Activated naive CD4-positive, alpha-beta T cell treated with anti-CD3 and anti-CD28 coated beads, Interleukin-2, amount 50 U/mL, for 16 hours (primary cell): ENCODE data around the gene PPM1M.
"Not testable (repeated sequence)": the region's sequence is repeated elsewhere in the genome, so short reads cannot be mapped to it uniquely, and the experiment has no call there.

ENCODE experiments used
- DNase-seq: peaks from one replicate; pipeline ENCODE4 v3.0.0-alpha.2; 2020

Gene PPM1M

DNA sequence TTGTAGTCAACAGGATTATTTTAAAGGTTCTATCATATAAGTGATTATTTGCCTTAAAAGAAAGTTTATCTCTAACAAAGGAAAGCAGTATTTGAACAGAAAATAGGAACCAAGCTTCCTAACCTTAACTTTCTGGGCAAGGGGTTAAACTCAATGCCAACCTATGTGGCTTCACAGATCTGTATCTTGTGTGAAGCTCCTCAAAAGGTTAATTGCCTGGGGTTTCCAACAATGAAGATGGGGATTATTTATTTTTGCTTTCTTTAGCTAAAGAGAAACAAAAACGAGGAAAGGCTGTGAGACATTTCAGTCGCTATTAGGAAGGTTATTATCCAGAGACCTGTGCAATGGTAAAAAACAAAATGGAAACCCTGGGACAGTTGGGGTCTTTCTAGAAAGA, 34.0 kb downstream of the PPM1M start:
- no peak for DNase-seq

DNA sequence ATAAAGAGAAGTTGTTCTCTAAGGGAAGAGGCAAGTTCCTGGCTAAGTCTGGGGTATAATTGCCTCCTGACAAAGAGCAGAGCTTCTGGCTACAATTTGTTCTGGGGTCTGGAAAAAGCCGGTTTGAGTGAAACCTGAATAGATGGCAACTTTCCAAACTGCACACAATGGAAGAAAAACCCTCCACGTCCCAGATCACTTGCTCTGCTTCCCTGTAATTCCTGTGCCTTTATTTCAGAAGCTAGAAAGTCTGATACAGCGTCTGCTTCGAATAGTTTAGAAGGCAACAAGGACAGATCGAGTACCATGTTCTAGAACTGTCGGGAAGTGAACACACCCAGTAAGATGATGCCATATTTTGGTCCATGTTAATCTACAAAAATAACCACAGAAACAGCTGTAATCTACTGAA, 34.5 kb downstream of the PPM1M start:
- DNase-seq, result no peak

DNA sequence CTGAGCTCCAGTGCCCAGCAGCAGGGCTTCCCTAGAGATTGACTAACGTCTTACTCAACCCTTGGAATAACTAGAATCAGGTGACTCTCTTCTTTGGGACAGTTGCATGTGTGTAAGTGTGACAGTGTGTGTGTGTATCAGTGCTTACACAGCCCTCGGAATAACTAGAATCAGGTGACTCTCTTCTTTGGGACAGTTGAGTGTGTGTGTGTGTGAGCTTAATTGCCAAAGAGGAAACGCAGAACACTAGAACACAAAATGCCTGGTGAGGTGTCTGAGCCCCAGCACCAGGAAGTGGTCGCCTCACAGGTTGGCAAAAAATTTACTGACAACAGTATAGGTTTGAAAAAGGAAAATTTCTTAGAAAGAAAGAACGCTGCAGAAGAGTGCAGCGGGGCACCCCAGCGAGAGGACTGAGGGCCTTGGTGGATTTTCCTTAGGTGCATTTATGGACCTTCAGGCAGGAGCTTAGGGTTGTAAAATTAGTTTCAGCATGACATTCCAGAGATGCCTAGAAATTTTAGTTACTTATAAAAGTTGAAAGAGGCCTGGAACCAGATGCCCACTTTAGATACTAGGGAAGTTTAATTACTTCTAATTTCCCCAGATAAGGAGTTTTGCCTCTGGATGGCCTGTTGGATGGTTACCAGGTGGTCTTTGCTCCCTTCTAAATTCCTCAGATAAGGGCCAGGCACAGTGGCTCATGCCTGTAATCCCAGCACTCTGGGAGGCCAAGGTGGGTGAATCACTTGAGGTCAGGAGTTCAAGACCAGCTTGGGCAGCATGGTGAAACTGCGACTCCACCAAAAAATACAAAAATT, 36.6 kb downstream of the PPM1M start:
- DNase-seq, result no peak

DNA sequence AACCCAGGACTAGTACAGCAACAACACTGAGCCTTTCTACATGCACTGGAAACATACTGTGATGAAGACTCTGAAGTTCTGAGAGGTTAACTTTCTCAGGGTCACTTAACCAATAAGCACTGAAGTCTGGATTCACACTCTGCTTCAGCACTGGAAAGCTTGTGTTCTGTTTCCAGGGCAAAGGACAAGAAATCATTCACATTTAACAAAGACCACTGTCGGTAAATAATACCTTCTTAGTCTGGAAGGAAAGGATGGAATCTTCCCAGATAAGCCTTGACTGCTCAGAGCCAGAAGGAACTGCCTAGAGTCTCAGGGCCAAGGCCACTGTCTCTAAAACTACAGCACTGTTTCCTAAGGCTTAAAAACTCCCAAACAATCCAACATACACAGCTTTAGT, 37.7 kb downstream of the PPM1M start:
- no peak for DNase-seq

DNA sequence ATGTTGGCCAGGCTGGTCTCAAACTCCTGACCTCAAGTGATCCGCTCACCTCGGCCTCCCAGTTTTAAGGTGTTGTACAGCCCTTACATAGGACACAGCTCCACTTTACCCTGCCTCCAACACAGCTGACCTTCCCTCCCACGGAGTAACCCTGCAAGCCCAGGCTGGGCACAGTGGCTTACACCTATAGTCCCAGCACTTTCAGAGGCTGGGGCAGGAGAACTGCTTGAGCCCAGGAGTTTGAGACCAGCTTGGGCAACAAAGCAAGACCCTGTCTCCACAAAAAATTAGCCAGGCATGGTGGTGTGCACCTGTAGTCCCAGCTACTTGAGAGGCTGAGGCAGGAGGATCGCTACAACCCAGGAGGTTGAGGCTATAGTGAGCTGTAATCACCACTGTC, 38.5 kb downstream of the PPM1M start:
- DNase-seq, result not testable (repeated sequence)

DNA sequence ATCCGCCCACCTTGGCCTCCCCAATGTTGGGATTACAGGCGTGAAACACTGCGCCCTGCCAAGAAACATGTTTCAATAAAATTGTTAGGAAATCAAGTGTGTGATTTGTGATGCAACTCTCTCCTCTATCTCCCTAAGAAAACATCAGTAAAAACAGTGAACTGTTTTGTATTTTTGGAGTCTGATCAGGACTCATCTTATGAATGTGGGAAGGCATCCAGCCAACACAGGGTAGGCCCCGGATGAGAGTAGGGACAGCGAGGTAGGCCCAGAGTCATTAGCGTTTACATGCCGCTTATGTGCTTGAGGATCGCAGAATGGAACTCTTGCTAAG, 41.2 kb downstream of the PPM1M start:
- DNase-seq, result no peak

DNA sequence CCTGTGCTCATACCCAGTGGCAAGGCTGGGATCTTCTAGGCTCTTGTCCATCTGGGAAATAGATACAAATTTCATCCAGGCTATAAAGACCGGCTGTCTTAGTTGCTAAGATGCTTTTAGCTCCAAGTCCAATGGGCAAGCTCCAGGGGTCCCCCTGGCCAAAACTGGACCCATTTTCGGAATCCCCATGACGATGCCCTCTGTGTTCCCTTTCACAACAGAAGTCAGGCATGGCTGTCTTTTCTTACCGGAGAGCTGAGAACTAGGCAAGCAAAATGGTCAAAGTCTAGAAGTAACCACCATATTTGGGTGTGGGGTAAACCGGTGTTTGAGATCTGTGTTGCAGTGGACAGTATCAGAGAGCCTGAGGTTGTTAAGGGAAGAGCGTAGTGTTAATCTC, 43.1 kb downstream of the PPM1M start:
- DNase-seq, result no peak

DNA sequence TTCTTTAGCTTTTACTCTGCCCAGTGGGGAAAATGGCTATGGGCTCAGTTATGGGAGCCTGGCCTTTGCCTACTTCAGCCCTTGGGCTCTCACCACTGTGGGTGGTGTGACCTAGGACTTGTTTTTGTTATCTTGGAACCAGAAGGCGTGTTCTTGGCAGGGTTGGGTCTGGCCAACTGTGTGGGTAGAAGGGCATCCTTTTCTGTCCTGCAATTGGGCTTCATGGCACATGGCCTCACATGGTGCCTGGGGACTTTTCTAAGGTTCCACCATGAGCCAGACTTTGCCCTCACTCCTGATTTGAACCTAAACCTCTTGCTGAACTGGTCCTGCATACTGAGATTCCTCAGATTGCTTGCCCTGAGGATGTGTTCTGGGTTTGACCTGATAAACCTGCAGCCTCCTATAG, 43.8 kb downstream of the PPM1M start:
- no peak for DNase-seq

DNA sequence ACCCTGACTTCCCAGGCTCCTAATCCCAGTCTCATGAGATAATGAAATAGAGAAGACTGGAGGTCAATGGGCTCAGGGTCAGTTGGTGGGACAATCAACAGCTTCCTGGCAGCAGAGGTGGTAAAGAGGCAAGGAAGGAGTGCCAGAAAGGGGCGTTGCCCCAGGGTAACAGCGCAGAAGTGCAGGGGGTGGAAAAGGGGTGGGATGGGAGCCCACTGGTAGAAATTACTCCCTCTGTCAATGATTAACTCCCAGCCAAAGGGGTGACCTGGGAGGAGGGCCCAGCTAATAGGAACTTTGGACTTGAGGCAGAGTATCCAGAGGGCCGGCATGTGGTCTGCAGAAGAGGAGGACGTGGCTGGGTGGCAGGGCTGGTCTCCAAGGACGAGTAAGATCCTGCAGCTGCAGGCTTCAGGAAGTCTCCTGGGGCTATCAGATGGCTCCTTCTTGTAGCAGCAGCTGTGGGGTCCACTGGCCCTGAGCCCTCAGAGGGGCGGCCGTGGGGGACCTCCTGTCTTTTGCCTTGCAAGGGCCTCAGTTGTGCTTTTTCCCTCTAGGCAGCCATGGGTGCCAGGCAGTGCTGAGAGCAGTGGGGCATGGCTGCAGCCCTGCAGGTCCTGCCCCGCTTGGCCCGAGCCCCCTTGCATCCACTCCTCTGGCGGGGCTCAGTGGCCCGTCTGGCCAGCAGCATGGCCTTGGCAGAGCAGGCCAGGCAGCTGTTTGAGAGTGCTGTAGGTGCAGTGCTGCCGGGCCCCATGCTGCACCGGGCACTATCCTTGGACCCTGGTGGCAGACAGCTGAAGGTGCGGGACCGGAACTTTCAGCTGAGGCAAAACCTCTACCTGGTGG, 44.4 kb downstream of the PPM1M start:
- no peak for DNase-seq

DNA sequence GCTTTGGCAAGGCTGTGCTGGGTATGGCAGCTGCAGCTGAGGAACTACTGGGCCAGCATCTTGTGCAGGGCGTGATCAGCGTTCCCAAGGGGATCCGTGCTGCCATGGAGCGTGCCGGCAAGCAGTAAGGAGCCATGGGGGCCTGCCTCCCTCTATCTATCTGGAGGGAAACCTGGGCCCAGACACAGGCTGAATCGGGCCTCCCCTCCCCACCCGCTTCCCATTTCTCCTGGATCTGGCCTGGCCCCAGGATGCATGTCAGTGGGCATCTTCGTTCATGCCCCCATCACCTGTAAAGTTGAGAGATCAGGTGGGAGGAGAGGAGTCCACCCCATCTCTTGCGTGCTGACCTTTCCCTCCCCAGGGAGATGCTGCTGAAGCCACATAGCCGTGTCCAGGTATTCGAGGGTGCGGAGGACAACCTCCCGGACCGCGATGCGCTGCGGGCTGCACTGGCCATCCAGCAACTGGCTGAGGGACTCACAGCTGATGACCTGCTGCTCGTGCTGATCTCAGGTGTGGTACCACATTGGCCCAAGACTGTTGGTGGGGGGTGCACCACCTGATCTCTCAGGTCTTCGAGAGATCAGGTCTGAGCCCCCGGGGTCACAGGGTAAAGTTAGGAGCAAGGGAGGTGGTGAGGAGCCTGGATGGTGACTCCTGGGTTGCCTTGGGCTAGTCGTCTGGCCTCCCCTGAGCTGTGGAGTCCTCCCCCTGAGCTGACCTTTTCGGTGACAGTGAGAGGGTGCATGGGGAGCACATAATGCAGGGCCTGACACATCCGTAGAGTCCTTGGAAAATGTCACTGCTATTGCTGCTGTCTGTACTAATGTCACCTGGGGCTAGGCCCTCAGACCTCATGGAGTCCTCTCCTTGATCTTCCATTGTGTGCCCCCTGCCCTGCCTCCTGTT, 45.3 kb downstream of the PPM1M start:
- no peak for DNase-seq

DNA sequence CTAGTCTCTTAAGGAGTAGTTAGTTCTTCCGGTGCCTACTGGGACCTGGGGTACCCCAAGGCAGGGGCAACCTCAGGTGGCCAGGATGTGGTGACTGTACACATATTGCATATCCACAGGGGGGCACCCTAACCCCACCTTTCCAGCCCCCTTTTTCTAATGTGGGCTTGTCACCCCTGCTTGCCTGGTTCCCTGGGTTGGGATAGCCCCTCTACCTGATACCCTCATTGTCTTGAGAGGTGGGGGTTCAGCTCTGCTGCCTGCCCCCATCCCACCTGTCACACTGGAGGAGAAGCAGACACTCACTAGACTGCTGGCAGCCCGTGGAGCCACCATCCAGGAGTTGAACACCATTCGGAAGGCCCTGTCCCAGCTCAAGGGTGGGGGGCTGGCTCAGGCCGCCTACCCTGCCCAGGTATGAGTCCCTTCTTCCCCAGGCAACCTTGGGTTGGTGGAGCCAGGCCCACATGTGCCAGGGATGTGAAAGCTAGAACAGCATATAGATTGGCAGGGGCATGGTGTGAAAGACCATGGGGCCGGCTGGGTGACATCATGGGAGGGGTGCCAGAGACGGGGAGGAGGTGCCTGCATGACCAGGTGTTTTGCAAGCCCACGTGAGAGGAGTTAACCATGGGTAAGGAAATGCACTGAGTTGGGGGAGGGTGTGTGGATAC, 46.1 kb downstream of the PPM1M start:
- DNase-seq, result peak; percentile 32

DNA sequence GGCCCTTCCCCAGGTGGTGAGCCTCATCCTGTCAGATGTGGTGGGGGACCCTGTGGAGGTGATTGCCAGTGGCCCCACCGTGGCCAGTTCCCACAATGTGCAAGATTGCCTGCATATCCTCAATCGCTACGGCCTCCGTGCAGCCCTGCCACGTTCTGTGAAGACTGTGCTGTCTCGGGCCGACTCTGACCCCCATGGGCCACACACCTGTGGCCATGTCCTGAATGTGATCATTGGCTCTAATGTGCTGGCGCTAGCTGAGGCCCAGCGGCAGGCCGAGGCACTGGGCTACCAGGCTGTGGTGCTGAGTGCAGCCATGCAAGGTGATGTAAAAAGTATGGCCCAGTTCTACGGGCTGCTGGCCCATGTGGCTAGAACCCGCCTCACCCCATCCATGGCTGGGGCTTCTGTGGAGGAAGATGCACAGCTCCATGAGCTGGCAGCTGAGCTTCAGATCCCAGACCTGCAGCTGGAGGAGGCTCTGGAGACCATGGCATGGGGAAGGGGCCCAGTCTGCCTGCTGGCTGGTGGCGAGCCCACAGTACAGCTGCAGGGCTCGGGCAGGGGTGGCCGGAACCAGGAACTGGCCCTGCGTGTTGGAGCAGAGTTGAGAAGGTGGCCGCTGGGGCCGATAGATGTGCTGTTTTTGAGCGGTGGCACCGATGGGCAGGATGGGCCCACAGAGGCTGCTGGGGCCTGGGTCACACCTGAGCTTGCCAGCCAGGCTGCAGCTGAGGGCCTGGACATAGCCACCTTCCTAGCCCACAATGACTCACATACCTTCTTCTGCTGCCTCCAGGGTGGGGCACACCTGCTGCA, 46.9 kb downstream of the PPM1M start:
- no peak for DNase-seq

DNA sequence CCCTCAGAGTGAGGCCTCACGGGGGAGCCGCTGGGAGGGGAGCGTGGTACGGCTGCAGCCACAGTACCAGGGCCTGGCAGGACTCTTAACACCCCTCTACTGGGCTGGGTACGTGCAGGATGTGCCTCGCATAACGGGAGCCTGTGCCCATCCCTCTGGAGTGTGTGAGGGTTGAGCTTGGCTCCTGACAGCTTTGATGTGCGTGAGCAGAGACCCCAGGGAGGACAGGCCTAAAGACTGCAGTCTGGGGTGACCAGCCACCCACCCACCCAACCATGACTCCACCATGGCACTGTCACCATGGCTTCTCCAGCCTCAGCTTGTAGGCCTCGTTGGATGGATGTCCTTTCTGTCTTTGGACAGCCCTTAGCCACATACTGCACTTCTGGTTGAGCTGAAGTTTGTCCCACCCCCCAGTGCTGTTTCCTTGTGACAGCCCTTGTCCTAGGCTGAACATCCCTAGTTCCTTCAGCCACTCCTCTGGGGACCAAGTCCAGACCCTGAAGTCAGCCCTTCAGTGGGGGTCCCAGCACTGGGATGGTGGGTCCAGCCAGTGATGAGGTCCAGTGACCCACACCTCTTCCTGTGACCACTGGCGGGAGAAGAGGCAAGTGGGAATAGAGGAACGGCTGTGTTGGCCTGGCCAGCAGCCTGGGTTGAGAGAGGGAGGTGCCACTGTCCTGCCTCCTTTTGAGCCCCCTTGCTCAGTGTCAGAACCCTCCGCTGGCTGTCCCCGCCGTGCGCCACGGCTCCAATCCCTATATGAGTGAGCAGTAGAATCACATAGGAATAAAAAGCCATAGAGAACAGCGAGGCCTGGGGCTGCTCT, 48.1 kb downstream of the PPM1M start:
- no peak for DNase-seq

DNA sequence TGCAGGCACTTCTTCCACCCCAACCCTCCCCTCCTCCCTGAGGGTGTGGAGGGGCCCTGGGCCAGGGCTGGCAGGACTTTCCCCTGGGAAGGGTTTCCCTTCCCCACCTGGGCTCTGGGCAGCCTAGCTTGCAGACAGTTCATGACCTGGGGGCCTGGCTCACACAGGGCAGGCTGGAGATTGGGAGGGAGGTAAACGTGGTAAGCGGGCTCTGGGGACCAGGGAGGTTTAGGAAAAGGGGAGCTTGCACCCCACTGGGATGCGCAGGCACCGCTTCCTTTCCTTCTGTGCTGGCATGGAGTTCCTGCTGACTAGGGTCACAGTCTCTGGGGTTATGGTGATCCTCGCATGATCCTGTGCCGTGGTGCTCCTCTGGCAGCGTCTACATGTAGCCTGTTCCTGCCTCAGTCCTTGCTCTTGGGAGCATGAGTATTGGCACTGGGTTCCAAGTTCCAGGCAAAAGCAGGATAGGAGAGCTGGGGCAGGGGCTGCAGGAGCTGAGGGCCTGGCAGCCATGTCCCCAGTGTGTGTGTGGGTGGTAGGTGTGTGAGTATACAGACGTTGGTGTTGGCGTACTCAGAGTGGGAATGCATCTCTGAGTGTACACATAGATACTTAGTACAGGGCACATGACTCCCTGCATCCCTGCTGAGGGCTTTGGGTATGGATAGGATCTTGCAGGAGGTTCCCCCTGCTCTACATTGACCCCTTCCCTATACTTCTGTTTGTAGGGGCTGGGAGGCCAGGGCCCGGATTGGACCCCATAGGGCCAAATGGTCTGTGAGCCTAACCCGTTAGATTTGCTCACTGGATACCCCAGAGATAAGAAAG, 49.0 kb downstream of the PPM1M start:
- no peak for DNase-seq

DNA sequence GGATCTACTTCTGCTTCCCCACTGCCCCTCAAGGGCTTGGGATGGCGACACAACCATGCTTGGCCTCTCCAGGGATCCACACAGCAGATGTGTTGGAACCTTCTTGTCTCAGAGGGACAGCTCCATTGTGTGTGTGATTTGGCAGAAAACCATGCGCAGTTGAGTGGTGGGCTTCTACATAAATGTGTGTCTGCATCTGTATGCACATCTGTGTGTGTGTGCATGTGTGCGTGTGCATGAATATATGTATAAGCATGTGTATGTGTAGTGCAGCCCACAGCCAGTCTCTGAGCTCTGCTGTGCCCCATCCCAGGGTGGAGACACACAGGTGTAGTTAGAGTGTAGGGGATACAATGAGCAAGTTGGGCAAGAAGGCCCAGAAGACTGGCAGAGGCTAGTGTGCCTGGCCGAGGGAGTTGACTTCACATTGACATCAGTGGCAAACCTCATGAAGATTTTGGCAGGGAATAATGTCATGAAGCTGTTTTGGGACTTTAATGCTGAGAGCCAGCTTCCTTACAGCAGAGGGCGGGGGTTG, 50.2 kb downstream of the PPM1M start:
- no peak for DNase-seq

DNA sequence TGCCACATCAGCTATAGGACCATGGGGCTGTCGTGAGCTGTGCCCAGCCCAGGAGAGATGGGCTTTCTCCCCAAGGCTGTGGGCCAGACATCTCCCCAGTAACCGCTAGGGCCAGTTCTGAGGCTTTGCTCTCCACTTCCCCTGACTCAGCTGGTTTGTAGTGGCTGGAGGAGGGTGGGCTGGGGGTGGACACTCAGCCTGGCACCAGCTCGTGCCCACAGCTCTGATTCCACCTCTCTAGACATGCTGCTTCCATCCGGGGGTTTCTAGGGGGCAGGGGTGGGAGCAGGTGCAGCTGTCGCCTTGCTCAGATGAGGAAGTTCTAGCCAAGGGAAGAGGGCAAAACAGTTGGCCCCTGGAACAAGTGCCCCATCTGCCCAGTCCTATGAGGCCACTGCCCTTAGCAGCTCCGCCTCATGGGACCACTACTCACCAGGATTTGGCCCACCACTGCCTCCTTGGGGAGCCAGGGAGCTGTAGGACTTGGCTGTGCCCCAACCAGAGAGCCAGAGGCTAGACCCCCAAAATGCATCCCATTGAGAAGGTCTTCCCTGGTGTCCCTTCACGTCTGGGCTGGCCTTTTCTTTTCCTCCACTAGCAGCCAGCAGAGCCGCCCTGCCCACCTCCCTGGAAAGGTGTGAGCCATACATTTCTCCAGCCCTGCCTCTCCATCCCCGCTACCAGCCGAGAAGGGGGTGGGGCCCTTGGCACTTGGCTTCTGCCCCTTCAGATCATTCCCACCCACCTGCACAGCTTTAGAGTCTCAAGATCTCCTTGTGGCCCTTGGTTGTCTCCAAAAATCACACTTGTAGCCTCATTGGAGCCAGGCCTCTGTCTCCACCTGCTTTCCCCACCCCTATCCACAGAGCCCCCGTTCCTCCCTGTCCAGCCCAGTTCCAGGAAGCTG, 51.9 kb downstream of the PPM1M start:
- no peak for DNase-seq

DNA sequence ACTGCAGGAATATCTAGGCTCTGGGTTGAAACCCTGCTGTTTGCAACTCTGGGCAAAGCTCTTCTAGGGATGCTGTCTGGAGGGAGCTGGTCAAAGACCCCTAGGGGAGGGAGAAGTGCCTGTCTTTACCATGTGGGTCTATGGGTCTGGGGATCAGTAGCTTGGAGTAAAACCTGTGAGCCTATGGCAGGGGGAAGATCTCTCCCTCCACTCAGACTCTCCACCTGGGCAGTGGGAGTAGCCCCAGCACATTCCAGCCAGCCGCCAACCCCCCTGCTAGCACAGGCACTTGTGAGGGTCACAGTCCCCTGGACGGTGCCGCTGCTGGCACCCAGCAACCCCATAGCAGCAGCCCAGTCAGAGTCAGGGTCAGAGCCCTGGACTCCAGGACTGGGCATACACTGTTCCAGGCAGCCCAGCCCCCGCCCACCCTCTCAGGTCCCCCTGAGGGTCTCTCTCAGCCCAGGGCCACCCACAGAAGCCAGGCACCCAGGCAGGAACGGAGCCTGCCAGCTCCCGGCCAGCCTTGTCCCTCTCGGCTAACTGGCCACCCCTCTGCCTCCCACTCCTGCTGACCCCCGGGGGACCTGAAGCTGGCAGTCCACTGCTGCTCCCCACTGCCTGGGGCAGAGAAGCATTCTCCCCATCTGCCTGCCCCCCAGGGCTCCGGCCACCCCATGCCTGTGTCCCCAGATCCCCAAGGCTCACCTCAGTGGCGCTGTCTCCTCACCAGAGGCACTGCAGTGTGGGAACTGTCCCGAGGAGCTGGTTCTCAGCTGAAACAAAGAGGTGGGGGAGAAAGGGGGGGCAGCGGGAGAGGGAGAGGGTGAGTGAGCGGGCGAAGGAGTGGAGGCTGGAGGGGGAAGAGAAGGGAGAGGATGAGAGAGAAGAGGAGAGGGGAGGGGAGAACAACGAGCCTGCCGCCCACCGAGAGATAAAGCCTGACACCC, 52.9 kb downstream of the PPM1M start:
- DNase-seq, result no peak
